GM21515 (cell line): ENCODE results near the gene REEP6.
A peak's percentile ranks its signal among the peaks of the same experiment; 100 is the strongest.
"Not testable (repeated sequence)": the region's sequence is repeated elsewhere in the genome, so short reads cannot be mapped to it uniquely, and the experiment has no call there.

Source experiments
- ATAC-seq: cut with Tn5 transposase; IDR thresholded peaks from one replicate; pipeline ENCODE4 v1.9.1; 2021; ENCODE audit not compliant: unreplicated experiment

The REEP6 gene

DNA sequence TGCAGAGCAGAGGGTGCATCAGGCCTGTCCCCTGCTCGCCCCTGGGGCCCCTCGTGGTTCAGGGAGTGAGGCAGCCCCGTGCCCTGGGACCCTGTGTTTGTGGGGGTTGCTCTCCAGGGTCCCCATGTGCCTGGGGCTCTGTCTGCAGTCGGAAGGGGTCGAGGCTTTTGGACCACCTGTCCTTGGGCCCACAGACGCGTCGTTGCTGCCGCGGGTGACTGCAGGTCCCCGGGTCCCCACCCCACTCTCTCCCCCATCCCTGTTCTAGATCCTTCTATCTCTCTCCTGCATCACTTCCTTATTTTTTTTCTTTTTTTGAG is 2.7 kb upstream of the REEP6 start:
- ATAC-seq = no peak

DNA sequence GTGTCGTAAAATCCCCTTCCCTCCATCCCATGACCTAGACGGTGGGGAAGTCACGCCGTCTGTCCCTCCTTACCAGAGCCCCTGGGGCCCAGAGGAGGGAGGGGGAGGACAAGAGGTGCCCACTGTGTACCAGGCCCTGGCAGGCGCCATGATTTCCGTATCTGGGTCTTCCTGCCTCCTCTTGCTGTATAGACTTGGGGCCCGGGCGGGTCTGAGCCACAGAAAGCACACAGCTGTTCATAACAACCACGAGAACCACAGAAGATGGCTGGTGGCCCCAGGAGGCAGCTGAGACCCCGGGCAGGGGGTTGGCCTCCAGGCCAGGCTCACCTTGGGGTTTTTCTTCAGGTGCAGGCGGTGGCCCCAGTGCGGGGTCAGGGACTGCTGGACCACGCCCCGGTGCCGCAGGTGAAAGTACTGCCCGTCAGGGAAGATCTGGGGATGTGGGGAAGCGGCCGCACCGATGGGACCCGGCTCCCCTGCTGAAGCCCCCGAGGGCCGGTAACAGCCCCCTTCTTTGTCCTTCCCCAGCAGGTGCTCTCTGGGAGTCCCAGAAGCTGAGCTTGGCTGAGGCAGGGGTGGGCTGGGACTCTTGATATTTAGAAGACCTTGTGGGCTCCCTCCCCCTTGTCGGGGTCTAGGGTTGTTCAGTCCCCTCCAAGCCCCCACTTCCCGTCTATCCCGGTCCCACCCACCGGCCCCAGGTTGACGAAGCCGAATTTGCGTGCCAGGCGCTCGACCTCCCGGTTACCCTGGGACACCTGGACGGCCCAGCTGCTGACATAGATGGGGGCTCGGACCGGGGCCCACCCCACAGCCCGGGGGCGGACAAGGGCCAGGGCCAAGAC is 1.3 kb upstream of the REEP6 start:
- no peak for ATAC-seq

DNA sequence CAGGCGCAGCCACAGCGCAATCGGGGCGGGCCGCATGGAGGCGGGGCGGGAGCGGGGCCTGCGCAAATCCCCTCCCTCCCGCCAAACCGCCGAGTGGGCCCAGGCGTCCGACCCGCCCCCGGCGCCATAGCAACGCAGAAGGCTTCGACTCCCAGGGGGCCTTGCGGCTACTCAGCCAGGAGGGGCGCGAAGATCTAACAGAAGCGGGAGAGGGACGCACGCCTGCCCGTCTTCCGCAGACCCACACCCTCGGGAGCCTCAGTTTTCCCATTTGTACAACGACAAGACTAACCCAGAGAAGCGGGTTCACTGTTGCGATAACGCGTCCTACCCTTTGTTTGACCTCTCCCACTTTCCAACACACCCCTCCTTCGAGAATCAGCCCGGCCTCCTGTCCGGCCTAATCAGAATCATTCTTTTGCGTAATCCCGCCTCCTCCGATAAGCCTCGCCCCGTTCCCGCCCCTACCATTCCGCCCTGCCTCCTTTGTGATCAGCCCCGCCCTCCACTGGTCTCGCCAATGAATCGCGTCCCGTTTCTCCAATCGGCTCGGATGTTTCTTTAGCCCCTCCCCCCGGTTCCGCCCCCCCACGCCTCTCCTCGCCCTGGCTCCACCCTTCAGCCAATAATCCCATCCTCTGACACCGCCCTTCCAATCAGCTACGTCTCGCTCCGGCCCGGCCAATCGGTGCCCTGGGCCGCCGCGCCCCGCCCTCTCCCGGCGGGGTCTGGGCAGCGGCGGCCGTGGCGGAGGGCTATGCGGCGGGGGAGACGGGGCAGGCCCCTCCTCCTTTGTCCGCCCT is 469 bp upstream of the REEP6 start, which contains the start of gene PCSK4:
Gene PCSK4, minus strand, starts transcription at position 40 of the 803 bp plus-strand sequence. Its CDS starts 4 bp downstream, at position 36.
- ATAC-seq = peak; percentile 79

DNA sequence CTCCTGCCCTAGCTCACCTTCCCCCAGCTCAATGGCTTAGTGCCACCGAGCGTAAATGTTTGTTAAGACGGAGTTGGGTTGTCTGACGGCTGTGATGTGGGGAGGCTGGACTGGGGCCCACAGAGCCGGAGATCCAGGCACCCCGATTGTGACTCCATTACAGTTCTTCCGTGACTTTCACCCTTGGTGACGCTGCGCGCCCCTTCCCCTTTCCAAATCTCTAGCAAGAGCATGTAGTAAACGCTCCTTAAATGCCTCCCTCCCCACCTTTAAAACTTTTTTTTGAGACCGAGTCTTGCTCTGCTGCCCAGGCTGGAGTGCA is 829 bp downstream of the REEP6 start:
- no peak for ATAC-seq

DNA sequence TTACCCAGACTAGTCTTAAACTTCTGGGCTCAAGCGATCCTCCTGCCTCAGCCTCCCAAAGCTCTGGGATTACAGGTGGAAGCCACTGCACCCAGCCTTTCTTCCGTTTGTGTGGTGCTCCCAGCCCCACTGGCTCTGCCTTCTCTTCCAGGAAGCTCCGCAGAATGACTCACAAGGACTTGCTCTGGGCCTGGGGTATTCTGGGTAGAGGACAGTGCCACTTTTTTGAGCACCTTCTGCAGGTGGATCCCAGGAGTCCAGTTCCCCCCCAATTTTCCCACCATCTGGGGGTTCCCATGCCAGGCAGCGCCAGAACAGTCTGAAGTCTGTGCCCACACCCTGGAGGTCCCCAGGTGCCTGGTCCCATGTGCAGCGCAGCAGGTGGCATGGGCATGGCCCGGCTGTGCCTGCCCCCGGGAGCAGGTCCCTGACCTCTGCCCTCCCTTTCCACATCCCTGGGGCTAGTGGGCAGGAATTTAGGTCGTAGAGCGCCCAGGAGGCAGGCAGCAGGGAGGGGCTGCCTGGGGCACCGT is 1.6 kb downstream of the REEP6 start:
- no peak for ATAC-seq

DNA sequence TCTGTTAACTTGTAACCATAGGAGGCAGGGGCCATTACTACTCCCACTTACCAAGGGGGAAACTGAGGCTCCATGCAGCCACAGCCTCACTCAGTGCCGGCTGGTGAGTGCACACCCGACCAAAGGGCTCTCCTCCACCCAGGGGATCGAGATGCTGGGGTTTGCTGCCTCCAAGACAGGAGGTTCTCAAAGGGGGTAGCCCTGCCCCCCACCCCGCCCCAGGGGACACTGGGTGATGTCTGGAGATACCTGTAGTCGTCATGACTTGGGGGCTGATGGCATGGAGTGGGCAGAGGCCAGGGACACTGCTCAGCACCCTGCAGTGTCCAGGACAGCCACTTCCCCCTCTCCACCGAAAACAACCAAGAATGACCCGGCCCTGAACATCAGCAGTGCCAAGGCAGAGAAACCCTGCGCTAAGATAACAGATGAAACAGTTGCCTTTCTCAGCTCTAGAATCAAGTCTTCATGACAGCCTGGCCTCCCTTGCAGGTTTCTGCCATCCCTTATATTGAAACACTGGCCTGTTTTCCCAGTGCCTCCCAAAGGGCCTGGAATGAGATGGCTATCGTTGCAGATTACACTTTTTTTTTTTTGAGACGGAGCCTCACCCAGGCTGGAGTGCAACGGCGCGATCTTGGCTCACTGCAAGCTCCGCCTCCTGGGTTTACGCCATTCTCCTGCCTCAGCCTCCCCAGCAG is 3.3 kb downstream of the REEP6 start:
- ATAC-seq = no peak

DNA sequence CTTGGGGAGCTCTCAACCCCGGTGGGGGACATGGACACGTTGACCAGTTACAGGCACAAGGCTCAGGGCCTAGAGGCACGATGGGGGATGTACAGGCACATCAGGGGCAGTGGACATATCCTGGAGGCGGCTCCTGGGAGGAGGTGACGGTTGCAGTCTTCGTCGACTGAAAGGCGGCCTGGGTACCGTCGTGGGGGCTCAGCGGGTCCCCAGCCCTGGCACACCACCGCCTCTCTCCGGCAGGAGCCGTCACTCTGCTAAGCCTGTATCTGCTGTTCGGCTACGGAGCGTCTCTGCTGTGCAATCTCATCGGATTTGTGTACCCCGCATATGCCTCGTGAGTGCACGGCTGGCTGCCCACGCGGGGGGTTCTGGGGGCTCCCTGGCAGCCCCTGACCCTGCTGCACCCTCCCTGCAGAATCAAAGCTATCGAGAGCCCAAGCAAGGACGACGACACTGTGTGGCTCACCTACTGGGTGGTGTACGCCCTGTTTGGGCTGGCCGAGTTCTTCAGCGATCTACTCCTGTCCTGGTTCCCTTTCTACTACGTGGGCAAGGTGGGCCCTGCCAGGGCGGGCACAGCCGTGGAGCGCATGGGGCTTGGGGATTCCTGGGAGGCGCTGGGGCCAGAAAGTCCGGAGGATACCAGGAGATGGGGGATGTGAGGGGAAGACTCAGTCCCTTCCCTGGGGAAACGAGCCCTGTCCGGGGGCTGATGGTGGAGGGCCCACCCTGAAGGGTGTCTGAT is 4.2 kb downstream of the REEP6 start:
- no peak for ATAC-seq

DNA sequence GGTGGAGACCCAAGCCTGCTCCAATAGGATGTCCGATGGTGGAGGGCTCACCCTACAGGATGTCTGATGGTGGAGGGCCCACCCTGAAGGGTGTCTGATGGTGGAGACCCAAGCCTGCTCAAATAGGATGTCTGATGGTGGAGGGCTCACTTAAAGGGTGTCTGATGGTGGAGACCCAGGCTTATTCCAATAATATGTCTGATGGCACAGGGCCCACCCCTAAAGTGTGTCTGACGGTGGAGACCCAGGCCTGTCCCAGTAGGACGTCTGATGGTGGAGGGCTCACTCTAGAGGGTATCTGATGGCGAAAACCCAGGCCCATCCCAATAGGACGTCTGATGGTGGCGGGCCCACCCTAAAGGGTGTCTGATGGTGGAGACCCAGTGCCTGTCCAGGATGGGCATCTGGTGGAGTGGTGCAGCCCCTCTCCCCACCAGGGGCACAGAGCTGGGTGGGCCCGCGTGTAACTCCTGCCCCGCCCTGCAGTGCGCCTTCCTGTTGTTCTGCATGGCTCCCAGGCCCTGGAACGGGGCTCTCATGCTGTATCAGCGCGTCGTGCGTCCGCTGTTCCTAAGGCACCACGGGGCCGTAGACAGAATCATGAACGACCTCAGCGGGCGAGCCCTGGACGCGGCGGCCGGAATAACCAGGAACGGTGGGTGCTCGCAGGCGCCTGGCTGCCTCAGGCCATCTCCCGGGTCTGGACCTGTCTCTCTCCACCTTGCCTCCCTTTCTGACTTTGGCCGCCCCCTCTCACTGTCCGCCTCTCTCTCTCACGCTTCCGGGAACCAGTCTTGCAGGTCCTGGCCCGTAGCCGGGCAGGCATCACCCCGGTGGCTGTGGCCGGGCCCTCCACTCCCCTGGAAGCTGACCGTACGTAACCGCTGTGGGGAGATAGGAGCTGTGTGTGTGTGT is 5.1 kb downstream of the REEP6 start:
- no peak for ATAC-seq

DNA sequence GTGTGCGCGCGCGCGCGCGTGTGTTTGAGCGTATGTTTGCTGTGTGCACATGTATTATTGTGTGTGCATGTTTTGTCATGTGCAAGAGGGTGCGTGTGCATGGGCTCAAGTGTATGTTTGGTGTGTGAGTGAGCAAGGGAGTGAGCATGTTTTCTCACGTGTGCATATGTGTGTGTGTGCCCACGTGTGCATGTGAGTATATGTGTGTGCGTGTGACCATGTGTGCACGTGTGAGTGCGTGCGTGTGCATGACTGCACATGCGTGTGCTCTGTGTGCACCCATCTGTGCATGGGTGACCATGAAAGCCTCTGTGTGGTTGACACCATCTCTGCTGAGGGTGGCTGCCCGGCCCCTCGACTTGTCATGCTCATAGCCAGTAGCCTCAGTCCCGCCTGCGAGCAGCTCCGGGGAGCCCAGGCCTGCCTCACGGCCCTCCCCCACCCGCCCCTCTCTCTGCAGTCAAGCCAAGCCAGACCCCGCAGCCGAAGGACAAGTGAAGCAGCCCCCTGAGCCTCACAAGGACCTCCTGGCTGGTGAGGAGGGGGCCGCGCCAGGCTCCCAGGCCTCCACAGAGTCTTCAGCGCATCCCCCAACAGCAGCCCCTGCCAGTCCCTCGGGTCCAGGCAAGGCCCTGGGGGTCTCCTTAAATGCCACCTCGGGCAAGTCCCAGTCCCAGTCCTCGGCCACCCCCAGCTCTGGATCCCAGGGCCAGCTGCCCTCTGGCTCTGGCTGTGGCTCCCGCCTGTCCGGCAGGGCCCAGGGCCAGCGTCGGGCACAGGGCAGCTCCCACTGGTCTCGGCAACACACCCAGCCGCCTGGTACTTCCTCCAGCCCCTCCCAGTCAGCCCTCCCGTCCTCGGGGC is 6.0 kb downstream of the REEP6 start:
- ATAC-seq = no peak

DNA sequence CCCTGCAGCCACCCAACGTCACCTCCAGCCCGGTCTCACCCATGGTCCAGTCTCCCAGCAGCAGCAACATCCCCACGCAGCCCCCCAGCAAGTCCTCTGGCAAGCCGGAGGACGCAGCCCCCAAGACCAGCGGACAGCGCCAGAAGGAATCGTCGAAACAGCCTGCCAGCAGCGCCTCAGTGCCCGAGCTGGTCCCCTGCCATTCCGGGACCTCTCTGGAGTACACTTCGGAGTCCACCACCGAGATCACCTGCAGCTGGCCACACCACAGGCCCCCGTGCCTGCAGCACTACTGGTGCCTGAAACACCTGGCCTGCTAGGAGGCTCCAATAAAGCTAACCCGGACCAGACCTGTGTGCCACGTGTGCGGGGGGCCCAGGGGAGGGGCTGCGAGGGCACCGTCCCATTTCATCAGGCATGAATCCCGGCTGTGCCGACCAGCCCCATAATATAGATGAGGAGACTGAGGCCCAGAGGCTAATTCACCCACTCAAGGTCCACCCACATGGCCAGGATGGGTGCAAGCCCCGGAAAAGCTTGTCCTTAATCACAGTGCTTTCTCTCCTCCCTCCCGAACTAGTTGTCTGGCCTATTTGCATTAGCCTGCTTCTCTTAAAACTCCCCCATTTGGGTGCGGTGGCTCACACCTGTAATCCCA is 6.7 kb downstream of the REEP6 start:
- no peak for ATAC-seq

DNA sequence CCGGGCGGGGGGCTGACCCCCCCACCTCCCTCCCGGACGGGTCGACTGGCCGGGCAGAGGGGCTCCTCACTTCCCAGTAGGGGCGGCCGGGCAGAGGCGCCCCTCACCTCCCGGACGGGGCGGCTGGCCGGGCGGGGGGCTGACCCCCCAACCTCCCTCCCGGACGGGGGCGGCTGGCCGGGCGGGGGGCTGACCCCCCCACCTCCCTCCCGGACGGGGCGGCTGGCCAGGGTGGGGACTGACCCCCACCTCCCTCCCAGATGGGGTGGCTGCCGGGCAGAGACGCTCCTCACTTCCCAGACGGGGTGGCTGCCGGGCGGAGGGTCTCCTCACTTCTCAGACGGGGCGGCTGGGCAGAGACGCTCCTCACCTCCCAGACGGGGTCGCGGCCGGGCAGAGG is 8.2 kb downstream of the REEP6 start:
- ATAC-seq = not testable (repeated sequence)

DNA sequence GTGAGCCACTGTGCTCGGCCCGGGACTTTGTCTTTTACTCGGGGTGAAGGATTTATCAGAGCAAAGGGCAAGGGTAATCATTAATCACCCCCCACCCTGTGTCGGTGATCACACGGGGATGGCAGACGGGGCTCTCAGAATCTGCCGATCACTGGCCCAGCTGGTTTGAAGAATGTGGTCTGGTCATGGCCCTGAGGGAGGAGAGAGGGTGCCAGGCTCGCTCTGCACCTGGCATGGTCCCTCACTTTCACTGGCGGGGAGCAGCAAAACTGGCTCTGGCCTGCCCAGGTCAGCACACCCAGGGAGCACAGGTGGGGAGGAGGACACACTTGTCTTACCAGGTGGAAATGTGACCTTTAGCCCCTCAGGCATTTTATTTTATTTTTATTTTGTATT is 10.2 kb downstream of the REEP6 start:
- no peak for ATAC-seq

DNA sequence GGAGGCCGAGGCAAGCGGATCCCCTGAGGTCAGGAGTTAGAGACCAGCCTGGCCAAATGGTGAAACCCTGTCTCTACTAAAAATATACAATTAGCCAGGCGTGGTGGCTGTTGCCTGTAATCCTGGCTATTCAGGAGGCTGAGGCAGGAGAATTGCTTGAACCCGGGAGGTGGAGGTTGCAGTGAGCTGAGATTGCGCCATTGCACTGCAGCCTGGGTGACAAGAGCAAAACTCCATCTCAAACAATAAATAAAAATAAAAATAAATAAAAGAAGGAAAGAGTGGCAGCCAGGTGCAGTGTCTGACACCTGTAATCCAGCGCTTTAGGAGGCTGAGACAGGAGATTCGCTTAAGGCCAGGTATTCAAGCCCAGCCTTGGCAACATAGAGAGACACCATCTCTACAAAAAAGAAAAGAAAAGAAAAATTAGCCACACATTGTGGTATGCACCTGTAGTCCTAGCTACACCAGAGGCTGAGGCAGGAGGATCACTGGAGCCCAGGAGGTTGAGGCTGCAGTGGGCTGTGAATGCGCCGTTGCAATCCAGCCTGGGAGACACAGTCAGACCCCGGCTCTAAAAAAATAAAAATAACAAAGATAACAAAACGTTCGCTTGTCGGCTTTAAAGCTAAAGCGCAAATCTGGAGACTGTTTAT is 11.6 kb downstream of the REEP6 start:
- no peak for ATAC-seq

DNA sequence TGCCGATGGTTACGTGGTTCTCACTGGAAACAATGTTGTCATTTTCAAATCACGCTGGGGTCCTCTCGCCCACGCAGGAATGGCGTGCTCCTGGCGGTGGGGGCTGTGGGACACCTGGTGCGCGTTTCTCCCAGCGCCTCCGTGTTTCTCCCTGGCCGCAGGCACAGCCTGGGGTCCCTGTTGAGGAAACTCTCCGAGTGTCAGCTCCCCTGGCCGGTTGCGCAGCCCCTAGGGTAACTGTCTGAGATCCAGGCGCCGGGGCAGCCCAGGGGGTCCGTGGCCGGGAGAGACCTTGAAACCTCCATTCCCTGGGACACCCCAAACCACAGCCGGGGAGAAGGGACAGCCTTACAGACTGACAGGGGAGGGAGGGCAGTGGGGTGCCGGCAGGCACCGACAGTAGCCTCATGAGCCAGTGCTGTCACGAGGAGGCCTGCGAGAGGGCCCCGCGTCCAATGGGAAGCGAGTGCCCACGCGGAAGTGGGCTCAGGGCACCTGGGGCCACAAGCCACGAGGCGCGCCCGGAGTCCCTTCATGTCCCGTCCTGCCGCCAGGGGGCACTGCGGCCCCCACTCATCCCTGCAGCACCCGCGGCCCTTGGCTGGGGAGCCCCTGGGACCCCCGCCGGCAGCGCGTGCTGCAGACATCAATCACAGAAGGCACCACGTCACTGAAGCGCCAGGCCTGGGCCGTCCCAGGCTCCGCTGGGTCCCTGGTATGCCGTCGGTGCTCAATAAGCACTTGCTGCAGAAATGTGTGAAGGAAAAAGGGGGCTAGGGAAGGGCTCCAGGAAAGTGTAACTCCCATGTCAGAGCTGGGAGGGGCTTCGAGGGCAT is 12.3 kb downstream of the REEP6 start:
- ATAC-seq = no peak

DNA sequence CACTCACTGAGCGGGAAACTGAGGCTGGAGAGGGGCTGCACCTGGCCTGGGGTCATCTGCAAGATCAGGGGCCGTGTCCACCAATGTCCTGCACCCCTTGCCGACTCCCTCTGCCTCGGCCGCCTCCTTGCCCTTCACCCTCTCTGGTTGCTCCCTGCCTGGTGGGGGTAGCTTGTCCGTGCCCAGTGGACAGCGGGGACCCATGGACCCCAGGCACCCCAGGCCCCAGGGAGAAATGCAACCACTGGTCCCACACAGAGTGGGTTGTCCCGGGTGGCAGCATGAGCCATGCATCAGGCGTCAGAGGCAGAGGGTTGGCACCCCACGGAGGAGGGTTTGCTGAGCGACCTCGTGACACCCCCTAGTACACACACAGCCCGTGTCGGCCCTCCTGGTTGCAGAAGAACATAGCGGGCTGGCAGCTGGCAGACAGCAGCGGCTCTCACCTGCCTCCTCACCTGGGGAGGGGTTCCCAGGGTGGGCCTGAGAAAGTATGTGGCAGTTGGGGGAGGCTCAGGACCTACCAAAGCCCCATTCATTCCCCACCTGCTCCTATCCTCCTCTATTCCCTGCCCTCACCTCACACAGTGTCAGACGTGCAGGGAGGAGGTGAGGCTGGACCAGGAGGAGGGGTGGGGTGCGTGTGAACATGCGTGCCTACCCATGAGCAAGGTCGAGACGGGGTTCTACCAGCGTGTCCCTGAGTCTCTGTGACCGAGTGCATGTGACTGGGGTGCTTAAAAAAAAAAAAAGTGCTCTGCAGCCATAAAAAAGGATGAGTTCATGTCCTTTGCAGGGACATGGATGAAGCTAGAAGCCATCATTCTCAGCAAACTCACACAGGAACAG is 13.2 kb downstream of the REEP6 start:
- no peak for ATAC-seq

DNA sequence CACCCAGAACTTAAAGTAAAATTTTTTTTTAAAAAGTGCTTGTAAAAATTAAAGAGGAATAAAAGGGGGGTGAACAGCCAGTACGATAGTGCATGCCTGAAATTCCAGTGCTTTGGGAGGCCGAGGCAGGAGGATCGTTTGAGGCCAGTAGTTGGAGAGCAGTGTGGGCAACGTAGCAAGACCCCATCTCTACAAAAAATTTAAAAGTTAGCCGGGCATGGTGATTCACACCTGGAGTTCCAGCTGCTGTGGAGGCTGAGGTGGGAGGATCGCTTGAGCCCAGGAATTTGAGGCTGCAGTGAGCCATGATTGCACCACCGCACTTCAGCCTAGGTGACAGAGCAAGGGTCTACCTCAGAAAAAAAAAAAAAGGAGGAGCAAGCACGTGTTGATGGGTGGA is 14.0 kb downstream of the REEP6 start:
- ATAC-seq = no peak
